ENCODE results near the gene CMSS1.

Gene CMSS1

DNA sequence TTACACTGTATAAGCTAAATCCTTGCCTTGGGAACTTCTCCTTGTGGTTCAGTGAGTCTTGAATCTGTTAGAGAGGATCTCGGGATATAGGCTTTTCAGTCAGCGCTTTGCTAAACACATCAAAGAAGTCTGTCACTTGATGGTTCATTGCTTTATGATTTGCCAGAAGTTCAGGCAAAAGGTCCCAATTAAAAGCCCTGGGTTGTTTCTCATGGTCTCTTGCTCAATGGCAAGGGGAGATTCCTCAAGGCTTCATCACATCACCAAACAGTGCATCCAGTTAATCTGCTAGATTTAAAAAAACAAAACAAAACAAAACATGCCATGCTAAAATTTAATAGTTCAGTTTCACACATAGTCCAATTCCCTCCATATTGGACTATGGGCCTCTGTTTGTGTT is 181.9 kb downstream of the CMSS1 start:
- no peak for DNase-seq (ENCODE audit: low spot score)

DNA sequence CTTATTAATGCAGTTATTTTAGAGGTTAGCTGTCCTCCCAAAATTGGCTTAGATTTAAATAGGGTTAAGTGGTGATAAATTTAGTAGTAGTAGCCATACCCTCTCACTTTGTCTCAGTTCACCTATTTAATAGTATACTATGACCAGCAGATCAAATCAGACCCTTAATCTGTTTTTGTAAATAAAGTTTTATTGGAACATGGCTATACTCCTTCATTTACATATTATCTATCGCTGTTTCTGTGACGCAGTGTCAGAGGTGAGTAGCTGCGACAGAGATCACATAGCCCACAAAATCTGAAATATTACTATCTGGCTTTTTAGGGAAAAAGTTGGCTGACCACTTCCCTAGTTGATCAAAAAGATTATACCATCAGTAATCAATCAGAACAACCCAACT is 183.4 kb downstream of the CMSS1 start:
- DNase-seq (ENCODE audit: low spot score): no peak

DNA sequence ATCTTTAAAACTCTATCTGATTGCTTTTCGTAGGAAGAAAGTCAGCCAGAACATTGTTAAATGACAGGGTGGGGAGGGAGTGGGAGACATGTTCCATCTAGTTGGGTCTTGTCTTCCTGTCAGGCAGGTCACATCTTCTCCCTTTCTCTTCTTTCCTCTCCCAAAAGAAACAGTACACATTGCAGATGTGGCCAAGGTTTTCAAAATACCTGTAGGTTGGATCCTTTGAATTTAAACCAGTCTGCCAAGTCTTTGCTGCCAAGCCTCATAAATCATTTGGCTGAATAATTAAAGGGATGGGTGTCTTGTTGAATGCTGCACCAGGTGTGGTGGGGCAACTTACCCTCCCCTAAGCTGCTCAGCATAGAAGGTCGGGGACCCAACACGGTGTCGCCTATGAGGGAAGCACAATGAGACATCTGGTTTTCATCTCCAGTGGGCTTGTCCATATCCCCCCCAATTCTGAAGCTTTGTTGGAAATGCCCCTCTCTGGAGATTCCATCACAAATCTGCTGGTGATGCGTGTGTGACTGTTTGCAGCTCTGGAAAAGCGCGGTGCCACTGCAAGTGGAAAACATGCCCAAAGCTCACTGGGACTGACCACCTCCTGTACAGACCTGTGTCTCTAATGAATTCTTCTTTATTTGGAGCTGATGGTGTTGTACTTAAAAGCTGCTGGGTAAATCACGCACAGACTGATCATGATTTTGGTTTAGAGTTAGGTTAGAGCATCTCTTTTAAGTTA is 184.0 kb downstream of the CMSS1 start:
- no peak for DNase-seq (ENCODE audit: low spot score)

DNA sequence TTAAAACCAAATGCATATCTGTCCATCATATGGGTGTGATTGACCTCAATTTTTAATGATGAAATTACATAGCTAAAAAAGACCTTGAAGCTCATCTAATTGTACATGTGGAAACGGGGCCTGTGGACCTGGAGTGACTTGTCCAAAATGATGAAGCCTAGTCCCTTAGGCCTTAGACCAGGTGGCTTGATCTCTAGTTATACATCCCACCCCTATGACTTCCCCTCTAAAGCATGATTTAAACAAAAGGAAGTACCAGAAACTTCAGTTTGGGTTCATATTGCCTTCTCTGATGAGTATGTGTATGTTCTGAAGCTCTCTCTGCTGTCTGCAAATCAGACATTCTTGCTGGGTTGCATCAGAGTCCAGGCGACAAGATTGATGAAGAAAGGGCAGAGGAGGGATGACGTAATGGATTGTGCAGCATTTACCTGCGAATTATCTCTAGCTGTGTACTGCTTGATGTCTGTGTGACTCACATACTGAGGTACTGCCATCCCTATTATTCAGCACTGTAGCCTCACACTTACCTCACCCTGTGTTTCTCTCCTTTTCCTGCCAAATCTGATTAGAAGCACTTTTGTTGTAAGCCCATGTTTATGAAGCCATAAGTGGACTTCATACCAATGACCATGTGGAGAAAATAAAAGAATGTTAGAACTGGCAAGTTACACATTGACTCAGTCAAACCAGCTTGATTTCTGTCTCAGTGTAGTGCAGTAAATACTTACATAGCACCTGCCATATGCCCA is 185.1 kb downstream of the CMSS1 start:
- DNase-seq (ENCODE audit: low spot score): no peak

DNA sequence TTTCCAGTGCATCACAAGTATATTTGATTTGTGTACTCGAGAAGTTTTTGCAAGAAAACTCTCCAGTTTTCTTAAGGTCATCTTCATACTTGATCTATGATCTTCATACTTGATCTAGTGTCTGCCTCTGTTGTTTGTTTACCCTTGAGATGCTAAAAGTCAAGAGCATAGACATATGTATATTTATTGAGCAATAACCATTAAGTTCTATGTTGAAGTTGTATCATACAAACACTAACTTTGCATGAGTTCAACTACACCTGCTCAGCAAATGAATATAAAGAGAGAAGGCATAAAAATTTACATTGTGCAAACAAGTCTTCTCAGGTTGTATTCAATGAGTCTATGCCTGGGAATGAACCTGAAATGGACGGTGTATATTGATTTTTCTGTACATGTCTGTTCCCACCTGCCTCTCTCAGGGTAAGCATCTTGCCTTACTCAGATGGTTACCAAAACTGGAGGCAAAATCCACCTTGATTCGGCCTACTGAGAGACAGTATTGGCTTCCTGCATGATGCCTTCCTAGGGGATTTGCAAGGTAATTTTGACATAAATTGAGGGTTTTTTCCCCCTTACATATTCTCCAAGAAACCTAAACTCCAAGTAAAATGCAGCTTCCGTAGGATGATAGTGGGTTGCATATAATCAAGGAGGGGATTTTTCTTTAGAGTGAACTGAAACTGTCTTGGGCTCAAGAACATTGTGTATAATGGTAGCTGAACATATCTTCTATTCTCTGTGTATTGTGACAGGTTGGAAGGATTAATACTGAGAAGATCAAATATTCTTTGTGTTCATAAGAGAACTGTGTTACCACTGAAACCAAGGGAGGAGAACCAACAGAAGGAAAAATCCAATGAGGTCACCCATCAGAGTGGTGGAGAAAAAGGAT is 186.2 kb downstream of the CMSS1 start:
- no peak for DNase-seq (ENCODE audit: low spot score)

DNA sequence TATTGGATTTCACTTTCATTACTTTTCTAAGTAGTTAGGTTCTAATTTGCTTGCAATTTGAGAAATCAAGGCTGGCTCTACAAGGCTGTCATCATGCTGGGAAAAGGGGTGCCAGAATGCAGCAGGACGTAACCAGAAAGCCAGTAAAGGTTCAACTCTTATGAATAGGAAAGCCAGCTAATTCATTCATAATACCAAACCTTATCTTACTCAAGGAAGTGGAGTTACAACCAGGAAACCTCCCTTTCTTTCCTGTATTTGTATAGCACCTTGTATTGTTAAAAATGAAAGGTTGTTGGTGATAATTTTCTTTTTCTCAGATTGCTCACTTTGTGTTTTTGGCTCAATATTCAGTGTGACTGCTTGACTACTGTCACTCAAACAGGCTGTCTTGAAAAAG is 187.3 kb downstream of the CMSS1 start:
- DNase-seq (ENCODE audit: low spot score): no peak

DNA sequence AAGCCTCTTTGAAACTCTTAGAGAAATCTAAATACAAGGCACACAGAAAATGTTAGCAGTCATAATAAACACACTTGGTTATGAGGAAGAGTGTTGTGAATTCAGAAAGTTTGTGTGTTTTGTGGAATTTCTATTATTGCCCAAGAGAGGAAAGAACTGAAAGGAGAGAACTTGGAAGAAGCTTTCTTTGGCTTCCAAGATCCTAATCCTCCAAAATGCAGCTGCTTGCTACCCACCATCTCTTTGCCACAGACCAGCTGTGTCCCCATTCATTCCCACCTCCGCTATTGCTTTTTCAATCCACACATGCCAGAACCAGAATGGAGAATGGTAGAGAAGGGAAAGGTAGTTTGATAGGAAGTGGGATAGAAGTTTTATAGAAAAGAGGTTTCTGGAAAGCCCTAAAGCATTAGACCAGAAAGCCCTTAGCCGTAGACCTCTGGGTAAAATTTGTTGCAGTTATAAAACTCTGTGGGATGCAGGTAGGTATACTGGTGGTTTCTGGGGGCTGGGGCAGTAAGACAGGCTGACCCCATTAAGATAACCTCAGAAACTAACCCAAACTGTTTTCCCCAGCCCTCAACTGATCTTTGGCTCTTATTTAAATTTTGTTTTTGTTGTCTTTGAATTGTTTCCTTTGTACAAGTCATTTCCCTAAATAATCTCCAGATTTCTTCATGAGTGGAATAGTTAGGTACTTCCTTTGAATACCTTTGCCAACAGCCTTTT is 188.2 kb downstream of the CMSS1 start:
- no peak for DNase-seq (ENCODE audit: low spot score)

DNA sequence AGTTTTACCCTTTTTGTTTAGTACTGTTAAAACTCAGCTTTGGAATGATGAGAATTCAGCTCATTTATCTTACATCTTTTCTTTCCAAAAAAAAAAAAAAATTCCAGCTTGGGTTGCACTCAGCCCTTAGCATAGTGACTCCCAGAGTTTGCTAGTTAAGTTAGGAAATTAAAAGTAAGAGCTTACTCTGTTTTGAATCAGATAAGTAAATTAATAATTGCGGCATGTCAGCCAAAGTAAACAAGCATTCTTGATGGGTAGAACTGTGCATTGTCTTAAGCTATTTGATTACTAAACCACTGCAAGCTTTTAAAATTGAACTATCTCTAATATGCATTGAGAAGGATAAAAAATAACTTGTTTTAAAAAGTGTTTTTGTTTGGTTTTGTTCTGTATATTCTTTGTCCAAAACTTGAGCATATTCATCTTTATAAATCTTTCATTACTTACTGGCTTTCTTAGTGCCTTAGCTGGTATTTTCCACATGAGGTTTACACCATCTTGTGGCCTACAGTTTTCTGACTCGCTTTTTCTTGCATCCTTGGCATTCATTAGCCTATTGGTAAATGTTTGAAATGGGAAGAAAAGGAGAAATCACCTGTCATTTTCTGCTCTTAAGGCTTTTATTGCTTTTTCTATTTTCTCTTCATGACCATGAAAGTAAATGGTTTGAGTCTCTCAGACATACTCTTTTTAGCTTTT is 189.1 kb downstream of the CMSS1 start:
- peak; percentile 30 for DNase-seq (ENCODE audit: low spot score)

DNA sequence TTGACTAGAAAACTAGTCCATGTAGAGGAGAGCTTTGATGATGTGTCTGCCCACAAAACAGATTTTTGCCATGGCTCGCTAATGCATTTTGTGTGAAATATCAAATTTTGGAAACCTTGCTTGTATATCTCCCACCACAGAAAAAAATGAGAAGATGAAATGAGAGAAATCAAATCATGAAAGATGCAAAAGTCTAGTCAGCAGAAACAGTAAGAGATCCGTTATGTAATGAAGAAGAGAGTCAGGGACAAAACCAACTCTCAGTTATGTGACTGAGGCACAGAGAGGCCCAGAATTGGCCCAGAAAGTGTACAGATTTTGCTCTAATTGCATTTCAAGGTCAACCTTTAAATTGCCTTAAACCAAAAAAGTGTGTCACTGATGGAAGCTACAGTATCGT is 189.7 kb downstream of the CMSS1 start:
- no peak for DNase-seq (ENCODE audit: low spot score)

DNA sequence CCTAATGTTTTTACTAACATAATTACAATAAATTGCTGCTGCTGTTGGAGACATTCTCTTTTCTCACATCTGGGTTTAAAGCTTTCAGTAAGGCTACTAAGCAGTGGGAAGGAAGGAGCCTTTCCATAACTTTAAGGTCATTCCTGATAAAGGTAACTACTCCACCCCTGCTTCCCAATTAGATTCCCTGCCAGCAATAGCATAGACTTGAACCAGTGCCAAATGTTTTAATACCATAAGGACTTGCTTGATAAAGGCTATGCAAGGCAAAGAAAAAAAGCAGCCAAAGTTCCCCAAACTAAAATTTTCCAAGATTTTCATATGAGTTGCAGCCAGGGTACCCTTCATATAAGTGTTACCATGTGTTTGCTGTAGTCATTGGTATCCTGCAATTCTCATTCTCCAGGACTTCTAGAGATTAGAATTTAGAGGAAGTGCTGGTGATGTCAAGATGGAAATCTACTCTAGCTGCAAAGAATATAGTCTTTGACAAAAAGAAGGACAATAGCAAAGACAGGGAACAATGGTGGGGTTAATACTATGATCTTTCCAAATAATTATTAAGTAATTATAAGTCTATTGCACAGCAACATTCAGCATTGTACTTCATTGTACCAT is 190.5 kb downstream of the CMSS1 start:
- no peak for DNase-seq (ENCODE audit: low spot score)

DNA sequence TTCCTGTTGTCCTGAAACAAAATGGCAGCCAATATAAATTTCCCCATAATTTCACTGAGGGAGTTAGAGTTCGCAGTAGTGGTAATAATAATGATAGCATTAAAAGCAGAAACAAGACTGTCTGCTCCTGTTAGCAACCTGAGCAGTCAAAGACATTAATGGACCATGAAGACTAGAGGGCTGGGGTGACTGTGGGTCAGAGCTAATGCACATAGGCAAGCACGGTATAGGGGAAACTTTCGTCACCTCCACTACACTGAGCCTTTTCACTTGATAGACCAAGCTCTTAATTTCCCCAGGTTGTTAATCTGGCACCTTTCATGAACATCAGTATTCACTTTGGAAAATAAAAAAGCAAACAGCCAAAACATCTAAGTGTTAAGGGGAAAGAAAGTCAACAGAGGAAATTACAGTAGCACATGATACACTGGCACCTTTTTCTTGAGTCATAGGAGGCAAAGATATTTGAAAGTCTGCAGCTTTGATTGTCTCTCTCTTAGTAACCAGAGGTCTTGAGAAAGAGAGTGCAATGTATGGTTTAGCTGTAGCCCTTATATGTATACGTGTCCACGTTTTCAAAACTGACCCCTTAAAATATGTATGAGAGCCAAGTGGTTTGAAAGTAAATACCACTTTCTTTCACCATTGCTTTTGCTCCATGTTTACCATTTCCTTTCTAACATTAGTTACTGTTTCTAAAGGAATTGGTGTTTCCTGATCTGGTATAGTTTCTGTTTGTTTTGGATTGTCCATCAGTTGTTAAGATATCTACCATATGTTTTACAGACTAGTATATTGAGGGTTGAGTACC is 191.8 kb downstream of the CMSS1 start:
- no peak for DNase-seq (ENCODE audit: low spot score)

DNA sequence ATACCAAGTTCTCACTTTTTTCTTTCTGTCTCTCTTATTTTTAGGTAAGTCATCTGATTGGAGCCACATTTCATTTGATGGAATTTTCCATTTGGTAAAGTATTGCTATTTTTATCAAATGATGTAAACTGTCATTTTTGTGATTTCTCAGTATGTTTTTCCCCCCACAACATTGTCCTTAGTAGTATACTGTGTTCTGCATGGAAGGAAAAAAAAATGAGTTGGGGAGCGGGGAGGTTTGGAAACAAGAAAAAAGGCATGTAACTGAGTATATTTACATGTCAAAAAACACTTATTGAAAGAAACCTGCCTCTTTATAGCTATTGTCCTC is 192.4 kb downstream of the CMSS1 start:
- no peak for DNase-seq (ENCODE audit: low spot score)

DNA sequence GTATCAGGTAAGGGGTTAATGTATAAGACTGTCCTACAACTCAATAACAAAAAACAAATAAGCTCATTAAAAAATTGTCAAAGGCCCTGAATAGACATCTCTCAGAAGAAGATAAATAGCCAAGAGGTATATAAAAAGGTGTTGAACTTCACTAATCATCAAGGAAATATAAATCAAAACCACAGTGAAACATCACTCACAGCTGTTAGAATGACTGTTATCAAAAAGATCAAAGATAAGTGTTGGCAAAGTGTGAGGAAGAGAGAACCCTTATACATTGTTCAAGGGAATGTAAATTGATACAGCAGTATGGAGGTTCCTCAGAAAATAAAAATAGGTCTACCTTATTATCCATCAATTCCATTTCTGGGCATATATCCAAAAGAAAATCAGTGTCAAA is 201.1 kb downstream of the CMSS1 start:
- DNase-seq (ENCODE audit: low spot score): no peak

DNA sequence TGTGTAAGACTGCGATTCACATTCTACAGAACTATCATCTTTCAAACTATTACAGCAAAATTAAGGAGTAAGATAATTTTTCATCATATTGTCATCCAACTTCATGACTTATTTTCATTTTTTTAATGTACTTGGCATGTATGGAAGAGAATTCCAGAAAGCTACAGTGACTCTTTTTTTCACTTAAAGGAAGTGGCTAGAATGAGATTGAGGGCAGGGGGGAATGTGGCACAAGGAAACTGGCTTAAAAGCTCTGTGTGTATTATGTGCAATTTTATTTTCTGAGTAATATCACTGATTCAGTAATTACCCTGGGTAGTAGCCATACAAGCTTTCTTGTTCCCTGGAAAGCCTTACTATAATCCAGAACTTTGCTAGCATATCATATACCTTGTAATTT is 202.1 kb downstream of the CMSS1 start:
- no peak for DNase-seq (ENCODE audit: low spot score)

DNA sequence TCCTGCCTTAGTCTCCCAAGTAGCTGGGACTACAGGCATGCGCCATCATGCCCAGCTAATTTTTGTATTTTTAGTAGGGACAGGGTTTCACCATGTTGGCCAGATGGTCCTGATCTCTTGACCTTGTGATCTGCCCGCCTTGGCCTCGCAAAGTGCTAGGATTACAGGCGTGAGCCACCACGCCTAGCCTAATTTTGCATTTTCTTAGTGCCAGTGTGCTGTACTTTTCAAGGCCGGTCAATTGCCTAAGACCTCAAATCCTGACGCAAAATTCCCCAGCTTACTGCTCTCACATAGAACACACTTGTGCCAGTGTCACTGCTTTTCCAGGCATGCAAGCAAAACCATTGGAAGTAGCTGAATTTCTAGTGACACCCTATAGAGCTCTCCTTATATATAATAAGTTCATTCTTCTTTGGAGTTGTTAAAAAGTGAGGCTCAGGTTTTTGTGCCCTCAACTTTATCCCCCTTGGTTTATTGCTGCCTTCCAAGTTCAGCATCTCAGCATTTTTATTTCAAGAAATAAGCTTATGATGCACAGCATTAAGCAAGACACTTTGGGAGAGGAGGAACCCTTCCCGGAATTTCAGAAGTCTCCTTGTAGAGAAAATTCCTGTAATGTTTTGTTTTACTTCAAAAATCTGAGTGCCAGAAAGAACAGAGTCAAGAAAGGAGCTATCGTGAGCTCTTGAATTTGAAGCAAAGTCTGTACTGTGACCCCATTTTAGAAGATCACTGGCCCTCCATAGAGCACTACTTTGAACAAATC is 203.4 kb downstream of the CMSS1 start:
- no peak for DNase-seq (ENCODE audit: low spot score)

DNA sequence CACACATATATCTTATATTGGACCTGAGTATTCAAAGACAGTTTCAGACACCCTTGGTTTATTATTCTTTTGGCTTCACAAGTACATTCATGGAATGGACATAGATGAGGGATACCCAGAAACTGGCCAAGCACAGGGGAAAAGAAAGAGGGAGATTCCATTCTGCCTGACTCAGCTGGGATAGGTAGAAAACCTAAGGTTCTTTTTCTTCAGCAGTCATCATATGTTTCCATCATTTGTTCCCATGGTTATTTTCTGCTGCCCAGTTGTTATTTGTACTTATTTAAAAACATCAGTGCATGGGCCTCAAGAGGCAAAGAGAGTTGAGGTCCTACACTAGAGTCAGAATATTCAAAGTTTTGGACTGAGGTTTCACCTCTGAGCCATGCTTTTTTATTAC is 204.8 kb downstream of the CMSS1 start:
- no peak for DNase-seq (ENCODE audit: low spot score)

DNA sequence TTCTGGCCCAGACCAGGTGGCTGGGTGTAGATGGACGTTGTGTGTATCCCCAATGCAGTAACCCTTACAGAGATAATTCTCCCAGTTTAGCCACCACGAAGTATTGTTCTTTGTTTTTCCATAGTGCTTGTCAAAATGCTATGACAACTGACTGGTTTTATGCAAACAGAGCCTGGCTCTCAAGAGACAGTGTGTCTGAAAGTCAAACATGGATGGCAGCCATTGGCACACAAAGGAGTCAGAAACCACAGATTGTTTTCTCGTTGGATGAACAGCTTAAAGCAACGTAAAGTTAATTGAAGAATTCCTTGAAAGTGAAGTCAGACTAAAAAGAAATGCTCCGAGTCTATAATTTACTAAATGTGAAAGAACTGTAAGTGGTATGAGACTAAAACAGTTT is 205.5 kb downstream of the CMSS1 start:
- DNase-seq (ENCODE audit: low spot score): no peak

DNA sequence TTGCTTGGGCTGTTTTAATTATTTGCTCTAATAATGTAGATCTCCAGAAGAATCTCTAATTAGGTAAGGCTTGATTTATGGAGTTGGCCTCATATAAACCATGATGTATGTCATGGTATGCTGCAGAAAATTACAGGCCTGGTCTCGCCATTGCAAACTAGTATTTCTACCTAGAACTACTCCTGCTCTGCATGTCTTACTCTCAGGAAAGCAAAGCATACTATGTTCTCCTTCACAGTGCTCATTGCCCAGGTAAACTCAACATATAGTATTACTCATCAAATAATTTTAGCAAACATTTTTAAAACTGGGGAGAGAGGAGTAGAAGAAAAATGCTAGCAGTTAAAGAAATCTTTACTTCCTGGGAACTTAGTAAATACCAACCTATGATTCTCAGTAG is 205.9 kb downstream of the CMSS1 start:
- no peak for DNase-seq (ENCODE audit: low spot score)

DNA sequence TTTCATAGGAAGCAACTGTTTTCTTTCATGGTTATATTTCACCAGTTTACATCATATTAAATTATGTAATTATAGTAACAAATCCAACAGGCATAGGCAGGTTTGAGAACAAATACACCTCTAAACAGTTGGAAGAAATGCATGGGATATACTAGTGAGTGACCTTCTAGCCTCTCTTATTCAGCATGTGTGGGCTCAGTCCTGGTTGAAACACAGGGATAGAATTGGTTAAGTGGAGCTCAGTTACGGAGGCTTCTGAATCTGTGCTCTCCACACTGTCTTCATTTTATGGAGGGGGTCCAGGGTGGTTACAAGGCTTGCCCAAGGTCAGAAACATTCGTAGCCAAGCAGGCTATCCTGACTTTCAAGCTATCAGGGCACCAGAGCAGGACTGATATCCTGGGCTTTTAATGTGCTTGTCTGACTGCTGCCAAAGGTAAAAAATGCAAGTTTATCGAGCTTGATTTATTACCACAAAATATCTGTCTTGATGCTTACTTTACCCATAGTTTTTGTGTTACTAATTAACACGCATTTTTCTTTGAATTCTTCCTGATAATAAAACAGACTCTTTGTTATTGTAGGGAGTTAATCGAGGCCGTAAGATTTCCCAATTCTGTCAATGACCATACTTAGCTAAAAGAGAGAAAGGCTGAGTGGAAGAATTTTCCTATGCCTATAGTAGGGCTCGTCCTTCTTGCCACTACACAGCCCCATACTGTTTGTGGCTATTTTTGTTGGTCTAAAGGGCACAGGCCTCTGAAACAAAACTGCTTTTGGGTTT is 207.1 kb downstream of the CMSS1 start:
- no peak for DNase-seq (ENCODE audit: low spot score)
